Glutamatergic neuron (in vitro differentiated cells): ENCODE results near the gene MXD1. TPM values are rescaled to one million over a fixed set of nuclear protein-coding genes. Genes with fewer than 3 reads are reported as not detected.

Experiments
- DNase-seq: peaks from one replicate; pipeline ENCODE4 v3.0.0; 2022
- H3K27ac Mint-ChIP-seq: one replicate; pipeline ENCODE4 v1.8.0; 2020; ENCODE audit warnings: mild to moderate bottlenecking, mixed read lengths, inconsistent platforms; ENCODE audit not compliant: unreplicated experiment
- H3K27me3 Mint-ChIP-seq: one replicate; pipeline ENCODE4 v1.8.0; 2020; ENCODE audit warnings: mild to moderate bottlenecking, moderate library complexity, mixed read lengths, inconsistent platforms; ENCODE audit not compliant: unreplicated experiment
- H3K36me3 Mint-ChIP-seq: one replicate; pipeline ENCODE4 v1.8.0; 2020; ENCODE audit warnings: mild to moderate bottlenecking, mixed read lengths, inconsistent platforms; ENCODE audit not compliant: unreplicated experiment
- H3K4me1 Mint-ChIP-seq: one replicate; pipeline ENCODE4 v1.8.0; 2020; ENCODE audit warnings: mild to moderate bottlenecking, low read depth, mixed read lengths, inconsistent platforms; ENCODE audit not compliant: unreplicated experiment
- H3K4me3 Mint-ChIP-seq: one replicate; pipeline ENCODE4 v1.8.0; 2020; ENCODE audit warnings: mild to moderate bottlenecking, mixed read lengths, inconsistent platforms; ENCODE audit not compliant: unreplicated experiment
- H3K9me3 Mint-ChIP-seq: one replicate; pipeline ENCODE4 v1.8.0; 2020; ENCODE audit warnings: mild to moderate bottlenecking, moderate library complexity, mixed read lengths, inconsistent platforms; ENCODE audit not compliant: unreplicated experiment
- CTCF ChIP-seq: fragments of 200-600 bp; sonication (generic); IDR thresholded peaks from one replicate; pipeline ENCODE4 v1.5.0; 2021; ENCODE audit not compliant: partially characterized antibody, unreplicated experiment
- total RNA-seq: library from RNA; stranded (reverse); fragmentation: NEBNext Ultra II Directional; extraction: Animal tissue kit (Norgen Biotek cat#: 25700); gene quantifications from one replicate; pipeline ENCODE4 v1.2.1, GENCODE V29; 2021; ENCODE audit not compliant: unreplicated experiment

Gene MXD1
- total RNA-seq, 1 donor from 2014 or later: 15.8 TPM

- Mint-ChIP-seq H3K27ac (no peak overlapping the region), H3K4me3 (no peak overlapping the region), H3K27me3 (peaks cover 3% of the 10 kb centered on the region), H3K9me3 (peaks cover 5% of the 10 kb centered on the region), H3K4me1 (no peaks in the 10 kb centered on the region), H3K36me3 (no peaks in the 10 kb centered on the region)
- TF ChIP-seq CTCF: no peak
- DNase-seq: no peak
Measured at GRCh38 chr2:69954084-69954483, 39.2 kb downstream of the MXD1 start.

DNA sequence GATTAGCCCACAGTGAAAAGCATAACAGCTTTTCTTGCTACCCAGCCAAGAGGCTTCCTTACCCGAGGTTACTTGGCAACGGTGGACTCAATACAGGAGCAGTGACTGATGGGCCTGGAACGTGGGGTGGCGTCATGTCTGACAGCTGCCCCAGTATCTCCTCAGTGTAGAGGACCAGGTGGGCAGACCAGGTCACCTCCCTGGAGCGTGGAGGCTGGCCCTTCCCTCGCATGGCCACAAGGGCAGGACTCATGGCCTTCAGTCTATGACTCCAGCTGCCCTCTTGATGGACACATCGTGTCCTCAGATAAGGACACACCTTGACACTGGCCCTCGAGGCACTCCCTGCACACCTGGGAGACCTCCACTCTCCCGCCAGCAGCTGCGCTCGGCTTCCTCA lies 40.1 kb downstream of the MXD1 start:
- H3K4me1 Mint-ChIP-seq: no peaks in the 10 kb centered on the region
- H3K27me3 Mint-ChIP-seq: peaks cover 5% of the 10 kb centered on the region
- no peak overlapping the region for H3K27ac Mint-ChIP-seq
- H3K36me3 Mint-ChIP-seq: no peaks in the 10 kb centered on the region
- no peak overlapping the region for H3K4me3 Mint-ChIP-seq
- H3K9me3 Mint-ChIP-seq: peaks cover 6% of the 10 kb centered on the region
- TF ChIP-seq CTCF: no peak
- DNase-seq: no peak

DNA sequence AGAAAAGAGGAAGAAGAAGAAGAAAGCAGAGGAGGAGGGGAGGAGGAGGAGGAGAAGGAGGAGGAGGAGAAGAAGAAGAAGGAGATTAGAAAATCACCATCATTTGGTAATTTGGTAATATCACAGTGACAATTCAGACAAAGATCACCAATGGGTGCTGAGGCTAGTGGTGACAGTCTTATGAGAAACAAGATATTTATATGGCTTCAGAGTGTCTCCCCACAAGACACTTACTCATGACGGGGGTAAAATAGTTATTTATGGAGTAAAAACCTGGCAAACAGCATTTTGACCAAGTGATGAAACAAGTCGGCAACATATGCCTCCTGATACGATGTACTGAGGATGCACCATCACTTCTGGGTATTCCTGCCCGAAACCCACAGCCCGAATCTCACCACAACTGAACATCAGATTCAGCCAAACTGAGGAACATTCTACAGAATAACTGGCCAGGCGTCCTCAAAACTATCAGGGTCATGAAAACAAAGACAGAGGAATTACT lies 41.6 kb downstream of the MXD1 start:
- Mint-ChIP-seq H3K9me3 (peaks cover 6% of the 10 kb centered on the region), H3K4me3 (no peak overlapping the region), H3K36me3 (no peaks in the 10 kb centered on the region), H3K27ac (no peak overlapping the region), H3K27me3 (peaks cover 4% of the 10 kb centered on the region), H3K4me1 (no peaks in the 10 kb centered on the region)
- no peak for TF ChIP-seq CTCF
- DNase-seq: no peak

DNA sequence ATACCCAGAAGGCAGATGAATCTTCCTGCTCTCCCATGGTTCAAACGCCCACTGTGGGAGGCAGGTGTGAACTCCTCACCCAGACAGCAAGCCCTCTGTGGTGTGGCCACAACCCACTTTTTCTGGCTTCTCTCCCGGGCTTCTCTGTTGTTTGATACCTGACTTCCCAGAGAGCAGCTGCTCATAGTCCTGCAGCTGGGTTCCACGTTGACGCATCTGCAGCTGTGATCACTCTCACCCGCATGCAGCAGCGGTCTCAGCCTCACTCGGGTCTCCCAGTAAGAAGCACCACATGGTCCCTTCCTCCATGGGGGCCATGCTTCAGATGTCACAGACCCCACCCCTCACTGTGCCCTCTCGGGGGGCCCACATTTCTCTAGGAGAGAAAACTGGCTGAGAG lies 43.1 kb downstream of the MXD1 start:
- Mint-ChIP-seq H3K27me3 (peaks cover 2% of the 10 kb centered on the region), H3K4me1 (no peaks in the 10 kb centered on the region), H3K9me3 (peaks cover 6% of the 10 kb centered on the region), H3K36me3 (no peaks in the 10 kb centered on the region), H3K27ac (no peak overlapping the region), H3K4me3 (no peak overlapping the region)
- DNase-seq: no peak
- no peak for TF ChIP-seq CTCF

- Mint-ChIP-seq H3K27ac (no peak overlapping the region), H3K4me3 (no peak overlapping the region), H3K4me1 (no peaks in the 10 kb centered on the region), H3K36me3 (no peaks in the 10 kb centered on the region), H3K9me3 (peaks cover 6% of the 10 kb centered on the region), H3K27me3 (peaks cover 2% of the 10 kb centered on the region)
- no peak for DNase-seq
- no peak for TF ChIP-seq CTCF
Measured at GRCh38 chr2:69958480-69958879, 43.6 kb downstream of the MXD1 start.
